IPS-15b (cell line): Measurements from ENCODE around the gene GPC5.

Source experiments
- H3K27me3 ChIP-seq: one replicate; pipeline ENCODE4 v1.6.1; 2013; ENCODE audit warnings: low read length; ENCODE audit not compliant: control insufficient read depth, insufficient read depth
- H3K36me3 ChIP-seq: one replicate; pipeline ENCODE4 v1.6.1; 2013; ENCODE audit warnings: low read length; ENCODE audit not compliant: control insufficient read depth, insufficient read depth
- H3K4me1 ChIP-seq: one replicate; pipeline ENCODE4 v1.6.1; 2013; ENCODE audit warnings: mild to moderate bottlenecking, low read length; ENCODE audit not compliant: control insufficient read depth, insufficient read depth
- H3K4me3 ChIP-seq: one replicate; pipeline ENCODE4 v1.5.1; 2013; ENCODE audit warnings: low read depth, low read length
- H3K9ac ChIP-seq: one replicate; pipeline ENCODE4 v1.6.1; 2013; ENCODE audit warnings: low read depth, mild to moderate bottlenecking, low read length
- H3K9me3 ChIP-seq: one replicate; pipeline ENCODE4 v1.6.1; 2013; ENCODE audit warnings: mild to moderate bottlenecking, low read length; ENCODE audit not compliant: control insufficient read depth, insufficient read depth

GPC5 gene

DNA sequence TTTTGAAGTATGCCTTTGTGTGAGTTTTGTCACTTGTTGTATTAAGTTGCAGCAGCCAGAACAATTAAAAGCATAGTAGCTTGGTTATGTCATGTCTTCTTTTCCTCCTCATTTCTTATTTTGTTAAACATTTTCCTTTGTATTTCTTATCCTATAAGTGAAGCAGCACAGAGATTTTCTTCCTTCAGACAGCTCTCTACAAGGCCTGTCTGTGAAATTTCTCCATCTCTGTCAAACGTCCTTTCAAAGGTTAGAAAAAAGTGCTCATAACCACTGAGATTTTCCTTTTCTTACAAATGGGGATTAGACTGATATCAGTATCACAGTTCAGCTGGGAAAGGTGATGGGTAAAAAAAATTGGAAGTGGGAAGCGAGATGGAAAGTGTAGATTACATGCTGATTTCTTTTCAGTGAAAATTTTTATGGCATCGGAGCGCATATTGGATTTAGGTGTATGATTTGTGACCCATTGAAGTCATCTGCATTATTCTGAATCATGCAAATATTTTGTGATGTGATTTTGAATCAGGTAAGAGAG is 71.7 kb downstream of the GPC5 start:
- no peak overlapping the region for H3K9ac ChIP-seq

GRCh38 chr13:91470681-91471080 is 72.3 kb downstream of the GPC5 start:
- Histone ChIP-seq H3K9me3 (no peaks in the 10 kb centered on the region), H3K9ac (no peak overlapping the region), H3K4me3 (no peak overlapping the region), H3K27me3 (no peaks in the 10 kb centered on the region), H3K4me1 (no peaks in the 10 kb centered on the region), H3K36me3 (no peaks in the 10 kb centered on the region)

More for the DNA sequence above, 71.7 kb downstream of the GPC5 start:
- no peaks in the 10 kb centered on the region for H3K4me1 ChIP-seq
- H3K9me3 ChIP-seq = no peaks in the 10 kb centered on the region
- H3K4me3 ChIP-seq = no peak overlapping the region
- no peaks in the 10 kb centered on the region for H3K27me3 ChIP-seq
- no peaks in the 10 kb centered on the region for H3K36me3 ChIP-seq

- Histone ChIP-seq H3K27me3 (no peaks in the 10 kb centered on the region), H3K9me3 (no peaks in the 10 kb centered on the region), H3K36me3 (no peaks in the 10 kb centered on the region), H3K4me1 (no peaks in the 10 kb centered on the region), H3K4me3 (no peak overlapping the region), H3K9ac (no peak overlapping the region)
Measured at GRCh38 chr13:91482427-91482826, 84.0 kb downstream of the GPC5 start.

DNA sequence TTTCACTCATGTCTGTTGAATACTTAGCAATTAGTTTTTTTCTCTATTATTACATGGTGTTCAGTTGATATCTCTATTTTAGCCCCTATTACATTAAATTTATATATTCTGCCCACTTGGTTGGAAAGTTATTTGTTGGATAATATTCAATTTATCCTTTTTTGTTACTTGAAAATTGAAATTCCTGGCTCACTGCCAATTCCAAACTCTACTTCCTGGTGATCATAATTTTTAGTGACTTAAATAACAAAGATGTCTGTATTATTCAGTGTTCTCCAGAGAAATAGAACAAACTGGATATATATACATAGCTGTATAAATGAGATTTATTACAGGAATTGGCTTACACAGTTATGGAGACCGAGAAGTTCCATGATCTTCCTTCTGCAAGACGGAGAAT is 93.6 kb downstream of the GPC5 start:
- Histone ChIP-seq H3K4me3 (no peak overlapping the region), H3K36me3 (no peaks in the 10 kb centered on the region), H3K27me3 (no peaks in the 10 kb centered on the region), H3K9me3 (no peaks in the 10 kb centered on the region), H3K4me1 (no peaks in the 10 kb centered on the region), H3K9ac (no peak overlapping the region)

DNA sequence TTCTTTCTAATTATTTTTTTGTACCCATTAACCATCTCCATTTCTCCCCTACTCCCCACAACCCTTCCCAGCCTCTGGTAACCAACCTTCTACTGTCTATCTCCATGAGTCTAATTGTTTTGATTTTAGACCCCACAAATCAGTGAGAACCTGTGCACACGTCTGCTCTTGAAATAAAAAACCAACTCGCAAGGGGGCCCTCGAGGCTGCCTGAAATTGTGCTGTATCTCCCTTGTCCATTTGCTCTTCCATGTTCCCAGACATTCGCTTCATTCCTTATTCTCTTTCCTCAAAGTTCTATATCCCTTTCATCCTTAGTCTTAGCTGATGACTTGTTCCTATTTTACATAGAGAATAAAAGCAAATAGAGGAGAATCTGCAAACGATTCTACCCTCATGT is 95.0 kb downstream of the GPC5 start:
- Histone ChIP-seq H3K4me3 (no peak overlapping the region), H3K4me1 (no peaks in the 10 kb centered on the region), H3K9ac (no peak overlapping the region), H3K9me3 (no peaks in the 10 kb centered on the region), H3K27me3 (no peaks in the 10 kb centered on the region), H3K36me3 (no peaks in the 10 kb centered on the region)

GRCh38 chr13:91498298-91498697 is 99.9 kb downstream of the GPC5 start:
- no peaks in the 10 kb centered on the region for H3K4me1 ChIP-seq
- no peaks in the 10 kb centered on the region for H3K9me3 ChIP-seq
- H3K36me3 ChIP-seq = no peaks in the 10 kb centered on the region
- no peak overlapping the region for H3K4me3 ChIP-seq
- no peaks in the 10 kb centered on the region for H3K27me3 ChIP-seq
- no peak overlapping the region for H3K9ac ChIP-seq

GRCh38 chr13:91504216-91504615 is 105.8 kb downstream of the GPC5 start:
- no peak overlapping the region for H3K9ac ChIP-seq
- no peaks in the 10 kb centered on the region for H3K4me1 ChIP-seq
- no peaks in the 10 kb centered on the region for H3K36me3 ChIP-seq
- no peaks in the 10 kb centered on the region for H3K27me3 ChIP-seq
- H3K4me3 ChIP-seq = no peak overlapping the region
- no peaks in the 10 kb centered on the region for H3K9me3 ChIP-seq

- no peaks in the 10 kb centered on the region for H3K4me1 ChIP-seq
- no peaks in the 10 kb centered on the region for H3K27me3 ChIP-seq
- H3K9ac ChIP-seq = no peak overlapping the region
Measured at GRCh38 chr13:91506759-91507158, 108.3 kb downstream of the GPC5 start.

GRCh38 chr13:91510058-91510457 is 111.6 kb downstream of the GPC5 start:
- Histone ChIP-seq H3K4me3 (no peak overlapping the region), H3K36me3 (no peaks in the 10 kb centered on the region), H3K4me1 (no peaks in the 10 kb centered on the region), H3K9me3 (no peaks in the 10 kb centered on the region), H3K27me3 (no peaks in the 10 kb centered on the region), H3K9ac (no peak overlapping the region)

More at GRCh38 chr13:91506759-91507158, 108.3 kb downstream of the GPC5 start:
- Histone ChIP-seq H3K36me3 (no peaks in the 10 kb centered on the region), H3K4me3 (no peak overlapping the region), H3K9me3 (no peaks in the 10 kb centered on the region)

DNA sequence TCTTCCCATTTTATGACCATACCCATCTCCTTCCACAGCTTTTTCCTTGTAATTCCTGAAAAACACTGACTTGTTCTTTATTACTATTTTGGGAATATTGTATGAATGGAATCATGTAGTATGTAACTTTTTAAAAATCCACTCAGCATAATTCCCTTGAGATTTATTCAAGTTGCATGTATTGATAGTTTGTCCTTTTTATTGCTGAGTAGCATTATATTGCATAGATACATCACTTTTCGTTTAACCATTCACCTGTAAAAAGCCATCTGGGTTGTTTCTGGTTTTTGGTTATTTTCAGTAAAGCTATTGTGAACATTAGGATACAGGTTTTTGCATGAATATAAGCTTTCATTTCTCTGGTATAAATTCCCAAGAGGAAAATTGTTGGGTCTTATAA is 115.4 kb downstream of the GPC5 start:
- H3K36me3 ChIP-seq = no peaks in the 10 kb centered on the region
- no peak overlapping the region for H3K9ac ChIP-seq
- H3K4me3 ChIP-seq = no peak overlapping the region
- H3K9me3 ChIP-seq = no peaks in the 10 kb centered on the region
- no peaks in the 10 kb centered on the region for H3K4me1 ChIP-seq
- no peaks in the 10 kb centered on the region for H3K27me3 ChIP-seq

DNA sequence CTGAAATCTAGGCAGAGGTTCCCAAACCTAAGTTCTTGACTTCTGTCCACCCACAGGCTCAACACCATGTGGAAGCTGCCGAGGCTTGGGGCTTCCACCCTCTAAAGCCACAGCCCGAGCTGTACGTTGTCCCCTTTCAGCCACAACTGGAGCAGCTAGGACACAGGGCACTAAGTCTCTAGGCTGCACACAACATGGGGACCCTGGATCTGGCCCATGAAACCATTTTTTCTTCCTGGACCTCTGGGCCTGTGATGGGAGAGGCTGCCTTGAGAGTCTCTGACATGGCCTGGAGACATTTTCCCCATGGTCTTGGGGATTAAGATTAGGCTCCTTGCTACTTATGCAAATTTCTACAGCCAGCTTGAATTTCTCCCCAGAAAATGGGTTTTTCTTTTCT is 118.4 kb downstream of the GPC5 start:
- Histone ChIP-seq H3K4me3 (no peak overlapping the region), H3K9ac (no peak overlapping the region), H3K9me3 (no peaks in the 10 kb centered on the region), H3K36me3 (no peaks in the 10 kb centered on the region), H3K27me3 (no peaks in the 10 kb centered on the region), H3K4me1 (peaks cover 3% of the 10 kb centered on the region)

GRCh38 chr13:91520952-91521351 is 122.5 kb downstream of the GPC5 start:
- Histone ChIP-seq H3K9ac (no peak overlapping the region), H3K9me3 (no peaks in the 10 kb centered on the region), H3K36me3 (no peaks in the 10 kb centered on the region), H3K4me3 (no peak overlapping the region), H3K27me3 (no peaks in the 10 kb centered on the region), H3K4me1 (peaks cover 3% of the 10 kb centered on the region)
